IPS DF 4.7 (cell line): ENCODE results near the gene PGLYRP4.

Source experiments
- DNase-seq: peaks from one replicate; pipeline ENCODE4 v3.0.0-alpha.2; 2013; ENCODE audit warnings: low spot score; ENCODE audit errors: extremely low read depth

PGLYRP4 gene

DNA sequence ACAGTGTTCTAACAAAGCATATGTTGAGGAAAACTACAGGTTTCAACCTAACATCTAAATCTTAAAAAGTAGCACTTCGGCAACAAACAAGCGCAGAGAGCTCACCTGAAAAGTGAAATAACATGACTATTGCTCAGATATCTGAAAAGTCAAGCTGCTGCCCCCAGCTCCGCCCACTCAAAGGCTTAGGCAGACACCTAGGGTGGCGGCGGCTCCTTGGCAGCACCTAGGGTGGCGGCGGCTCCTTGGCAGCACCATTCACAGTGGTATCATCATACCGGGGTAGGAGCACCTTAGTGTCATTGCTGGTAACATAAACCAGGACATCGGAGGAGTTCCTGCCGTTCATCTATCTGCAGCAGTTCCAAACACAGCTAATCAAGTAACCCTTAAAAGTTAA lies 30.9 kb upstream of the PGLYRP4 start:
- no peak for DNase-seq

DNA sequence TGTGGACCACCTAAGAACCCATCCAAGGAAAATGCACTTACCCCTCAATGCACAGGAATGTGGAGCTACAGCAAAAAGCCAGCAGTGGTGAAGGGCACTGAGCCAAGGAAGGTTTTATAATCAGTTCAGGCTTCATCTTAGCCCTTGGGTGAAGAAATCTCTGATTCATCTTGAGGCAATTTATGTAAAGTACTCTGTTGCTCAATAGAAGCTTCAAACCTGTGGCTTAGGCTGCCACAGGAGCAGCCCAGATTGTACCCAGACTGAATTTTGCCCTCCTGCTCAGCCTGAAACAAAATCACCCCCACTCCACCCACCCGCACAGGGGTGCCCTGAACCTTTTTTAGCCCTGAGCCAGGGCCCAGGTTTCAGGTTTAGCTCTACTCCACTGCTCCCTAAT lies 26.9 kb upstream of the PGLYRP4 start, which contains the start of gene S100A12:
Gene S100A12, minus strand, starts transcription at position 111 of the 400 bp plus-strand sequence. CDS start 1,029 bp downstream, outside the sequence.
- no peak for DNase-seq

DNA sequence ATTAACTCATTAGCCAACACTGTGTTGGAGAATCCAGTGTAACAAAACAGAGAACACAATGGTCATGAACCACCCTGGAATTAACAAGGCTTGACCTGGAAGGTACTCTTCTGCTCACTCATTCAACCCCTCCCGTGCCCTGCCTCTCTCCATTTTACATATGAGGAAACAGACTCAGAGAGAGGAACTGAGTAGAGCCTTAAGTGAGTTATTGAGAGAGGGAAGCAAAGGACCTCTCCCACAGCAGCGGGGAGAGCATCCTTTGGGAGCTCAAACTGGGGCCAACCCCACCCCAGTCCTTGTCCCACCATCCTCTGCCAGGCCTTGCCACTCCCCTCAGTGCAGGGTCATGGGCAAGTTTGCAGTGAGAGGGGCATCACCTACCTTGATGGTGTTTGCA lies 25.4 kb upstream of the PGLYRP4 start:
- no peak for DNase-seq

DNA sequence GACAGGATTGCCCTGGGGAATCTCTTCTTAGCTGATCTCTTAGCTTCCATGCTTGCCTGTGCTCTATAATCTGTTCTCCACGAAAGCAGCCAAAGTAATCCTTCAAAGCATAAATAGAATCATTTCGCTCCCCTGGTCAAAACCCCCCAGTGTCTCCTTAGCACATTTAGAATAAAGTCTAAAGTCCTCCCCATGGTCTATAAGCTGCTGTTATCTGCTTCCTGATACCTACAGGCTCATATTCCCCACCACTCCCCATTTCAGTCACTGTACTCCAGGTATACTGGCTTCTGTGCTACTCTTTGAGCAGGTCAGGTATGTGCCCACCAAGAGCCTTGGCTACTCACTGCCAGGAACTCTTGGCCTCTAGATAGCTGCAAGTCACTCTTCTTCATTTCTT lies 23.9 kb upstream of the PGLYRP4 start:
- no peak for DNase-seq

DNA sequence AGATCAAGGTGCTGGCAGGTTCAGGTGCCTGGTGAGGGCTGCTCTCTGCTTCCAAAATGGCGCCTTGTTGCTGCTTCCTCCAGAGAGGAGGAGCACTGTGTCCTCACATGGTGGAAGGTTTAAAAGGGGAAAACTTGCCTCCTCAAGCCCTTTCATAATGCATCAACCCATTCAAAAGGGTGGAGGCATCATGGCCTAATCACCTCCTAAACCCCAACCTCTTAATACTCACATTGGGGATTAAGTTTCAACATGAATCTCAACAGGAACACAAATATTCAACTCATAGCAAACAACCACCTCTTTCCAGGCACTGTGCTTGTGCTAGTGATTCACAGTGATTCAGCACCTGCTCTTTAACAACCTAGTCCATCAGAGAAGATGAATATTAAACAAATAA lies 22.6 kb upstream of the PGLYRP4 start:
- no peak for DNase-seq

DNA sequence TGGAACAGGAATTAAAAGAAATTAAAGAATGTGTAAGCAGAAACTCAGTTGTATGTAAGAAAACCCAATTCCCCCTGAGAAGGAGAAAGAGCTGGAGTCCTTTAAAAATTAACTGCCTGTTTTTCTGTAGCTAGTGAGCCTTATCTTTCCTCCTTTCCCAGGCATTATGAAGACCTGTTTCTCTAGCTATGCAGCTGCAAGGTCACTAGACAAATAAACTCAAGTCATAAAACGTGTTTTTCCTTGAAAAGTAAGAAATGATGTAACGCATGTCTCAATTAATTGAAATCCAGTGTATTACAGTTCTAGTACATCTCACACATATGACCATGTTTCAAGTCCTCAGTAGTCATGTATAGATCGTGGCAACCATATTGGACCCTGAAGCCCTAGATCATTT lies 21.5 kb upstream of the PGLYRP4 start:
- no peak for DNase-seq

DNA sequence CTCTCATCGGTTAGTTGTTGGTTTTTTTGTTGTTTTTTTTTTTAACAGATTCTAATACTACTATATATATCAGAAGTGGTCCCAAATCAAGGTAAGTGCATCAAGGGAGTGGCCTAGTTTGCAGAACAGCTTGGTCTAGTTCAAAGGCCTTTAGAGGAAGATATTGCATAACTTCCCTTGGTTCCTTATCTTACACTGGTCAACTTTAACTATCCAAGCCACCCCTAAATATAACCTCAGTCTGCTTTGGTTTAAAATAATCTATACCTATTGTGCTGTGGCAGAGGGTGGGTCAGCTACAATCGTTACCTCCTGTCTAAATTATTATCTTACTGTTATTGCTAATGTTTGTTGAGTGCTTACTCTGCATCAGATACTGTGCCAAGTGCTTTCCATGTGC lies 19.9 kb upstream of the PGLYRP4 start:
- DNase-seq, result no peak

DNA sequence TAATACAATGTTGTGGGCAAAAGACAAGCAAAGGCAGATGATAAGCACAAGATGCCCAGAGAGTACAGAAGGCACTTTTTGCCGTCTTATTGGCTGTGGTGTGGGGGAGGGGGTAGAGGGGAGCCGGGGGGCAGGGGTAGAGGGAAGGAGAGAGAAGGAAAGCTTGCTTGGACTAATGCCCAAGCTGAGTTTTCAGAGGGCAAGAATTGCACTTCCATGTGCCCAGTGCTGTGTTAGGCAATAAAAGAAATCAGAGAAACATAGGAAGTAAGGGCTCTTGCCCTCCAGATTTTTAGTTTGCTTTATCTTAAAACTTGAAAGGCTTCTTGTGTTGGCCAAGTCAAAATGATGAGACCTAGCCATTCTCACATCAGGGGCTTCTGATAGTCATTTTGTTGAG lies 18.4 kb upstream of the PGLYRP4 start:
- no peak for DNase-seq

DNA sequence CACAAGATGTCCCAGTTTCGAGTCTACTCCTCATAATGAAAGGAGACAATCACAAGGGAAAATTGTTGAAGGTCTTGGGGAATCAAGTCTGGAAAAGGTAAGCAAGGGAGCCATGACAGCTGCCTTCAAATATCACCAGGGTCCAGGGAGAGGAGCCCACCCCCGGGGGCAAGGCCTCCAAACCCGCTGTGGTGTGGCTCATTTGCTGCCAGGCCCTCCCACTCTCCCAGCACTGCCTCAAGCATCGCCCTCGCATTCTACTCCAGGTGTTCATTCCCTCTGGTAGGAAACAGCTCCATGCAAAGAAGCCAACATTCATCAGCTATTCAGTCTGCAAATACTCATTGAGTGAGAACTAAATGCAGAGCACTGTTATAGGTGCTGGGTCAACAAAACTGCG lies 17.6 kb upstream of the PGLYRP4 start:
- no peak for DNase-seq

DNA sequence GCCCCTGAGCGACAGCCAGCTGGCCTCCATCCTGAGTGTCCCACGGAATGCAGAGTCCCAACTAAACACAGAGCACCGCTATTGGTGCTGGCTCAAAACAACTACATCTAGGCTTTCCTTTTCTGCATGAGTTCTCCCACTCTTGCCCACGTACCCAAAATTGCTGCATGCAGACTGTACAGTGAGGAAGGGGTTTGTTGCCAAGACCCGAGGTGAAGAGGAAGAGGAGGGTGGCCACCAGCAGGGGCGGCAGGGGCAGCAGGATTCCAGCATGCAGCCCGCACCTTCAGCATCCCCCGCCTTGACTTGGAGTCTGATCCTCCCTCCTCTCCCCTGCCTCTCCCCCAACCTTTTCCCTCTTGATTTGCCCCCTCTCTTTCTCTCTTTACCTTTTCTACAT lies 17.1 kb upstream of the PGLYRP4 start:
- DNase-seq, result no peak

DNA sequence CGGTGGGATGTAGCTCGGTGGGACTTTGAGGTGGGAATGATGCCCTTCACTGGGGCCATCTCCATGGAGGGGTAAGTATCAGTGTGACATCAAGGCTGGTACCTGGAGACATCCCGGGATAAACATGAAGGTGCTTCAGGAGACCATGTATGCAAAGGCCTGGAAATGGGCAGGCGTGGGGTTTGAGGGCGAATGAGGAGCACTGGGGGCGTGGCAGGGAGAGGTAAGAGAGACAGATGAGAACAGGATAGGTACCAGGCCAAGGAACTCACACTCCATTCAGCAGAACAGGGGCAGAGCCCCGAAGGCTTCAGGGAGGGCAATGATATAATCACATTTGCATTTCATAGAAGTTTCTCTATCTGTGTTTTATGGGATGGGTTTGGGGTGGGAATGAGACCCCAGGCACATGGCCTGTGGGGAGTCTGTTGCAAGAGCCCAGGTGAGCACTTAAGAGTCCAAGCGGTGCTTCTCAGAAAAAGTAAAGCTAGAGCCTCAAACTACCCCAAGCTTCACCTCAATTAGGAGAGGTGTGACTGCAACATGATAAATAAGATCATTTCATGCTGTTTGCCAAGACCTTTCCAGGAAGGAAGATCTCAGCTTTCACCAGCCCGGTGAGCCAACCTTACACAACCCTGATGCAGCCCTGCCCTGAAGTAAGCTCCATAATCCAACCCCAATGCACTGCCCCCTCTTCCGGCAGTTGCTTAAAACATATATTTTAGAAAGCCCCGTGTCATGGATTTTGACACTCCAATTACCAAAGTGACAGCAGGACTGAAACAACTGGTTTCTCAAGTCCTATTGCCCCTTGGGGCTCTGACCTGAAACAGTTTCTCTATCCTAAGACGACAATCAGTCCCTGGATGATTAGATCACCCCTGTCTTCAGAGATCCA lies 16.4 kb upstream of the PGLYRP4 start:
- DNase-seq, result no peak

DNA sequence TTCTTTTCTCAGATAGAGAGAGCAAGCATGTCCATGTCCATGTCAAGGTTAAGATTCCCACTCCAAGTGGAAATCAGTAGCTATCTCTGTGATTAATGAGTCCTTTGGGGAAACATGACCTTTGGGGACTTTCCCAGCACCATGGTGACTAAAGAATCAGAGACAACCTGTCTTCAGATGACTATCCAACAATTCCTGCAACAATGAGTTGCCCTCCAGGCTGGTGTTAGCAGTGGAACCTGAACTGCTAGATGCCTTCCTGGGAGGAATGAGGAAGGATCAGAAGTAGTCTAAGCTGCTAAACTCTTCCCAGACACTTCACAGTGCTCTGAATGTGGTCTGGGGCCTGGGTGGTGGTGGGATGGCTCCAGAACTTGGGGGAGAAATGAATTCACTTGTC lies 15.5 kb upstream of the PGLYRP4 start:
- DNase-seq, result no peak

DNA sequence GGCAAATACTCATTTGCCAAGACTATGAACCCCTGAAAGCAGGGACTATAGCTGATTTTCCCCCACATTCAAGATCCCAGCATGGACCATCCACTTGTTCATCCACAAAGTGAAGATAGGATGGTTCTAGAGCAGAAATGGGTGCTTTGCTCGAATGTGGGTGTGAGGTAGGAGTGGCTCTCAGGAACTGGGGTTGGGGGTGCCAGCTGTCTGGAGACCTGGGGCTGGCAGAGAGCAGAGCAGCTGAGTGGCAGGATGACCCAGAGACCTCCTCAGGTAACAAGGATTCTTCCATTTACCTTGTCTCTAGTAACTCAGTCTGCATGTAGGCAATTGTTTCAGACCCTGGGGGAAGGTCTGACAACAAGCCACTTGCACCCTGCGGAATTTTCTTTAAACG lies 15.0 kb upstream of the PGLYRP4 start:
- no peak for DNase-seq

DNA sequence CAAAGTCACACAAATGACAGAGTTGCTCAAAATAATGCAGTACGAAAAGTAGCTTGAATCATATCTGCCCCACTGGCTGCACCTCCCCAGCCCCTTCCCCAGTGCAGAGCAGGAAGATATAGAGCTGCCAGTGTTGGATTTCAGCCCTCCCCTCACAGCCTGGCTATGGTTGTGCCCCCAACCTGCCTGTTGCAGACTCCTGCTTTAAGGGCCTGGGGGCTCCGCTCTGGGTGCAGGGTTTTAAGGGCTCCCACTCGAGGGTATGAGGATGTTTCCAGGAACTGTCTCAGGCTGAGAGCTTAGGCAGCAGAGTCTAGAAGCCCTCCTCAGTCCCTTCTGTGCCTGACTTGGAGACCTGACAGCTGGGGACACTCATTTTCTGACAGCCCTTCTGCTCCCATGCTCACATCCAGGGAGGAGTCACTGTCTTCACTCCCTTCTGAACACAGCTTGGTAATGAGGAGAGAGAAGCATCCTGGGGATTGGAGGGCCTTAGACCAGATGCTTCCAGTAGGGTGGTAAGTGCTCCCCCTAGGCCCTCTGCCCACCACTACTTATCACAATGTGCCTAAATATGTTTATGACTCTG lies 13.6 kb upstream of the PGLYRP4 start:
- no peak for DNase-seq

DNA sequence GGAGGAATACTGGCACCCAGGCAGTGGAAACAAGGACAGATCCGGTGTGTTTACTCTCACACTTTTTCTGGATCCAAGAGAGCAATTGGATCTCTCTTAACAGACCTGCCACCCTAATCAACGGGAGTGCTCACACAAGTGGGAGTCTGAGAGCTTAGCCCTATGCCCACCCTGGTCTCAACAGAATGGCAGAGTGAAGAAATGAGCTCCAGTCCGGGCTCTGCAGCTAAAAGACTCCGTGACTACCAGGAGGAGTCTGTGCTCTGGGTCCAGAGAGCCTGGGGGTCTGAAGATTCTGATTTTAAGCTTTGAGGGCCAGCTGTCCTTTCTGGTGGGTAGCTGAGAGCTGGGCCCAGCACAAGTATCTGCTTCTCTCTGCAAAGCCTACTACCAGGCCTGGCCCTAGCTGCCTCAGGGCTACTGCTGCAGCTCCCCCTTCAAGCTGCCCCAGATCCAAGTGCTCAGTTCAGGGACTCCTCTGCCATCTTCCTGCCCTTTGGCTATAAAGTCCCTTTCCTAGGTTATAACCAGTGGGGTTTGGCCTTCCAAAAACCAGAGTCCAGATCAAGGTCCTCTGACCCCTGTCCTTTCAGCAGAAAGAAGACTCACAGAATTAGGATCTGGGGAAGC lies 13.0 kb upstream of the PGLYRP4 start:
- no peak for DNase-seq

DNA sequence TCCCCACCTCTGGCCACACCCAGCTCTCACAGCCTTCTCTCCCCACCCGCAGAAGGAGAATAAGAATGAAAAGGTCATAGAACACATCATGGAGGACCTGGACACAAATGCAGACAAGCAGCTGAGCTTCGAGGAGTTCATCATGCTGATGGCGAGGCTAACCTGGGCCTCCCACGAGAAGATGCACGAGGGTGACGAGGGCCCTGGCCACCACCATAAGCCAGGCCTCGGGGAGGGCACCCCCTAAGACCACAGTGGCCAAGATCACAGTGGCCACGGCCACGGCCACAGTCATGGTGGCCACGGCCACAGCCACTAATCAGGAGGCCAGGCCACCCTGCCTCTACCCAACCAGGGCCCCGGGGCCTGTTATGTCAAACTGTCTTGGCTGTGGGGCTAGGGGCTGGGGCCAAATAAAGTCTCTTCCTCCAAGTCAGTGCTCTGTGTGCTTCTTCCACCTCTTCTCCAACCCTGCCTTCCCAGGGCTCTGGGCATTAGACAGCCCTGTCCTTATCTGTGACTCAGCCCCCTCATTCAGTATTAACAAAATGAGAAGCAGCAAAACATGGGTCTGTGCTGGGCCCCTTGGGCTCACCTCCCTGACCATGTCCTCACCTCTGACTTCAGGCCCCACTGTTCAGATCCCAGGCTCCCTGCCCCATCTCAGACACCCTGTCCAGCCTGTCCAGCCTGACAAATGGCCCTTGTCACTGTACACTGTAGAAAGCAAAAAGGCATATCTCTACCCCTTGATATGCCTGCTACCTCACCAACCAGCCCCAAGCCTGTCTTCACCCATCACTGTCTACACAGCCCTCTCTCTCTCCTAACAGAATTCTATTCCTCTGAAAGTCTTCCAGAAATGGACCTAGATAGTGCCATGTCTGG lies 12.2 kb upstream of the PGLYRP4 start:
- DNase-seq, result no peak

DNA sequence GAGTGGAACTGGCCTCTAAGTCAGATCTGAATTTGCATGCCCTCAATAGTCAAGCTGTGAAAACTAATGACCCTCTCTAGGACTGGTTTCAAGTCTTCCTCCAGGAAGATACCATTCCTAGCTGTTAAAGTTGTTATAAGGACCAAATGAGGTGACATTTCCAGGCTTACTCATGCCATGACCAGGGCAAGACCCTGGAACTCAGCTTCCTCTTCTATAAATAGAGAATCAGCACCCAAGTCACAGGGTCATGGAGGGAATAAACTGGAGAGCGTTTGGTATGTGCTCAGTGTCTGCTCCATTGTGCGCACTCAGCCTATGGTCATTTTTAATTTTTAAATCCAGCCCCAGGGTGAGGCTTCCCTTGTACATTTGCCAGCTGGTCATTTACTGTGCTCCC lies 11.5 kb upstream of the PGLYRP4 start:
- no peak for DNase-seq

DNA sequence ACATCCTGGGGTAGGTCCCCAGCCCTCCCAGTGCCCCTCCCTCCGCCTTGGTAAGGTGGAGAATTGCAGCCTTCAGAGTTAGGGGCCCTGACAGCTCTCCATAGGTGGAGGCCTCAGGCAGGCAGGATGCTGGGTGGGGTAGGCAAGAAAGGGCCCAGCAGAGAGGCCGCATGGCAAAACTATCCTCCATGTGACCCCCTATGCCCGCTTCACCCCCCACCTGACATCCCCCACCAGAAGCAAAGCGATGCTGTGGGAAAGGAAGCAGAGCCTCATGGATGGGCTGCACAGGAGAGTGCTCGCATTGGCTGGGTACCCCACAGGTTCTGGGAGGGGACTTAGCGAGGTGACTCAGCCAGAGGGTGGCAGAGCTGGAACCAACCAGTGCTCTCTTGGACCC lies 10.6 kb upstream of the PGLYRP4 start:
- DNase-seq, result no peak

DNA sequence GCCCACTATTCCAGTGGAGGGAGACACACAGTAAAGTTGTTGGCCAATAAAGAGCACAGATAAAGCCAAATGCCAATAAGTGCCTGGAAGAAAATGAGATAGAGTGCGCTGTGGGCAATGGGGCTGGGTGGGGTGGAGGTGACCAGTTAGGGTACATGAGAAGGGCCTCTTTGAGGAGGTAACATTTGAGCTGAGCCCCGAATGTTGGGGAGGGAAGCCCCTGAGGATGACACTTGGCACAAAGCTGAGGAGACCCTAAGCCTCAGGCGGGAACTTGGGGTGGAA lies 10.0 kb upstream of the PGLYRP4 start:
- no peak for DNase-seq

DNA sequence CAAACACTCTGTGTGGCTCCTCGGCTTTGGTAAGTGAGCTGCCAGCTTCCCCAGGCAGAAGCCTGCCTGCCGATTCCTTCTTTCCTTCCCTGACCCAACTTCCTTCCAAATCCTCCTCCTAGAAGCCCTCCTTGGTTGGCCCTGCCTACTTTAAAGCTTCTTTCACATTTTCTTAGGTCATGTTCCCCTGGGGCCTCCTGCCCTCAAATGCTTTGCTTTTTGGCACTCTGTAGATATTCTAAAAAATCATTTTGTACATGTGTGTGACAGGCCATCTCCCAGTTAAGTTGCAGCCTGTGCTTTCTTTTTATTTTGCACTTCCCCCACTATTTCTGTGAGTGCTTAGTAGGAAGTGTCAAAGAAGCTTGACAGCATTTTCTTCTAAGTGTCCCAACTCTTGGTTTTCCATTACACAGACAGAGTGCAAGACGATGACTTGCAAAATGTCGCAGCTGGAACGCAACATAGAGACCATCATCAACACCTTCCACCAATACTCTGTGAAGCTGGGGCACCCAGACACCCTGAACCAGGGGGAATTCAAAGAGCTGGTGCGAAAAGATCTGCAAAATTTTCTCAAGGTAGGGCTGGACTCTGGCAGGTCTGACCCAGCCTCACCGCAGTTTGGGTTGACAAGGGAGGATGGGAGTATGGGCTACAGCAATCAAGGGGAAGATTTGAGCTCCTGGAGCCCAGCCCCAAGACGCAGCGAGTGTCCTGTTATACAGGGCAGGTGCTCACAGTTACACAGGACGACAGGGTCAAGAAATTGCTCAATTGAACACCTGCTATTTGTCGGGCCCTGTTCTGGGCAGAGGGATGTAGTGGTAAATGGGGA lies 9.4 kb upstream of the PGLYRP4 start, which contains the start of gene S100A9:
Gene S100A9, plus strand, starts transcription at position 2 of the 838 bp plus-strand sequence. Its CDS starts 430 bp downstream, at position 432.
- no peak for DNase-seq
